Stimulated activated naive CD4-positive, alpha-beta T cell (primary cell): ENCODE results near the gene SORCS2.

ENCODE experiments used
- DNase-seq, 6 experiments: peaks; one replicate each; lab custom pipeline; 2025; lab: John Stamatoyannopoulos, UW

Gene SORCS2

DNA sequence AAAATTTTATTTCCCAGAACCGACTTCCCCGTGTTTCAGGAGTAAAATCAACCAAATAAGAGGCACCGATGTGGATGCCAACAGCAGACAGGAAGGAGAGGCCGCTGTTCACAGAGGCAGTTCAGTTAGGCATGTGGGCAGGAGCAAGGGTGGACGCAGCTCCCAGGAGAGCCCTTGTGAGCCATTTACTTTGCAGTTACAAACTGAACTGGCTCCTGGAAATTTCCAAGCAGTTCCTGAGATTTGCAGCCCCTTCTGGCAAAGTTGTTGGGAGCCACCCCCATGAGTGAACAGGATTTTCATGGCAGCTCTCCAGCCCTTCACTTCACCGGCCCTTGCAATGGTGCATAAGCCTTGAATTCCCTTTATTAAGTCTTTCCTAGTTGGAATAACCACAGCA is 558.2 kb downstream of the SORCS2 start:
- no peak for DNase-seq

DNA sequence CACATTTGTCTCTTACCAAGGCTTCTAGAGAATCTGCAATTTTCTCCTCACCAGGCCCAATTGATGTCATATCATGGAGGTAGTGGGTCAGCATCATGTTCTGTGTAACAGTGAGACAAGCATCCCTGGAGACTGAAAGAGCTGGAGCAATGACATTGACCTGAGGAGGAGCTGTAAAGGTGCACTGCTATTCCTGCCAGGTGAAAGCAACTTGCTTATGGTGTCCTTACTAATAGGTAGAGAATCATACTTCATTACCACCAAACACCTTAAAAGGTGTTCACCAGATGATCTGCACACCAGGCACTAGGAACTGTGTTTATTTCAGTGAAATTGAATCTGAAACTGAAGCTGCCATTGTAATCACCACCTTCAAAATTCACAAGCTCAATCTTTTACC is 558.6 kb downstream of the SORCS2 start:
- no peak for DNase-seq

DNA sequence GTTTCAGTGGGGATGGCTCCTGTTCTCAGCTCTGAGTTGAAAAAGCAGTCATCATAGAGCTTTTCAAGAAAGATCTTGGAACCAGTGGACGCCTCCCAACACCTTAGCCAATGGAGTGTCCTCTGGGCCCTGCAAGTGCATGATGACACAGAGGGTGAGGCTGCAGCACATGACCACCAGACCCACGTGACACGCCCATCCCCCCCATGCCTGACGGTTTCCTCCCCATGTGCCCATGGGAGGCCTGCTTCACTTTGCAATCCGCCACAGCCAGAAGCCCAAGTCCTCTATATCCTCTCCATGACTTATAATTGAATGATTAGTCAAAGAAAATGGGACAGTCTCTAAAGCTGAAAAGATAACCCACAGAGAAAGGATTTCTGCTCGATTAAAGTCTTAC is 560.3 kb downstream of the SORCS2 start:
- DNase-seq = no peak

DNA sequence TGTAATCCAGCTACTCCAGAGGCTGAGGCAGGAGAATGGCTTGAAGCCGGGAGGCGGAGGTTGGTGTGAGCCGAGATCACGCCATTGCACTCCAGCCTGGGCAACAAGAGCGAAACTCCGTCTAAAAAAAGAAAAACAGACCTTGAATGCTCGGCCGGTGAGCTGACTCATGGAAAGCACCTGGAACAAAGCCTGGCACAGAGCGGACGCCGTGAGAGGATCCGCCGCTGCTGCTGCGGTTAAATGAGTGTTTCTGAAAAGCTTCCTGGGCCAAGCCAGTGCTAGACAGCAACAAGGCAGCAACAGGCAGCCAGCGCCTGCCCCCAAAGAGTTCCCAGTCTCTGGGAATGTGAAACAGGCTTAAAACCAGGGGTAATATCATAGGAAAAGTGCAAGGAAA is 560.9 kb downstream of the SORCS2 start:
- DNase-seq = no peak

DNA sequence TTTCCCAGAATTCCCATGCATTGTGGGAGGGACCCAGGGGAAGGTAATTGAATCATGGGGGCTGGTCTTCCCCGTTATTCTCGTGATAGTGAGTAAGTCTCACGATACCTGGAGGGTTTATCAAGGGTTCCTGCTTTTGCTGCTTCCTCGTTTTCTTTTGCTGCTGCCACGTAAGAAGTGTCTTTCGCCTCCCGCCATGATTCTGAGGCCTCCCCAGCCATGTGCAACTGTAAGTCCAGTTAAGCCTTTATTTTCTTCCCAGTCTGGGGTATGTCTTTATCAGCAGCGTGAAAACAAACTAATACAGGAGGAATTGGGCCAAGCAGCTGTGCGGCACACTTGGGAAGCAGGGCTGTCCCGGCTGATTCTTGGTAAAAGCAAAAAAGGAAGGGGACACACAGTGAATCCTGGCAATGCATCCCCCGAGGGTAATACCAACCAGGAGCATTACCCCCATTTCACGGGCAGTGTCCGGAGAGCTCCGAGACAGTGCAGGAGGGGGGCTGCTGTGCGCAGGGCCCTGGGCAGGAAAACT is 561.7 kb downstream of the SORCS2 start:
- no peak for DNase-seq

DNA sequence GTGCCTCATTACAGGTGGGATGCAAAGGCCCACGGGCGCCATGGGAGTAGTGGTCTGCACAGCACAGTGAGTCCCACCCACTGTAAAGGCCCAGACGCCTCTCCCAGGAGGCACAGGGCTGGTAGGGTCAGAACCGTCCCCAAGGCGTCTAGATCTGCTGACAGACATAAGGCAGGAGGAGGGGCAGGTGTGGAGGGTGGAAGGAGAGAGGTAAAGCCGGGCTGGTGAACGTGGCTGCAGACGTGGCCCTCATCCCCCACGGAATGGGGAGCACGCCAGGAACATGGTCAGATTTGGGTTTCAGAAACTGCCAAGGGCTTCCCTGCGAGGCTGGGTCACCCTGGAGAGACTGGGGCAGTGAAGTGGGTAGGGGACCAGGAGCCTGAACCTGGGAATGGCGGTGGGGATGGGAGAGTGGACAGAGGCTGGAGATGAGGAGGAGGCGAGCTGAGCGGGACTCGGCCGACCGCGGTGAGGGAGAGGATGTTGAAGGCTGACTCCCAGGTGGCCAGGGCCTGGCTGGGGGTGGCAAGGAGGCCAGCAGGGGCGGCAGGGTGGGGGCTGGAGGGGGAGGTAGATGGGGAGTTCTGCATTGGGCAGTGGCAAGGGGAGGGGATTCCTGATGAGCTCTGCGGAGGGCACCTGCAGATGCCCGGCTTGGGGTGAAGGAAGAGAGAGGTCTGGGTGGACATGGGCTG is 562.4 kb downstream of the SORCS2 start:
- DNase-seq = no peak

DNA sequence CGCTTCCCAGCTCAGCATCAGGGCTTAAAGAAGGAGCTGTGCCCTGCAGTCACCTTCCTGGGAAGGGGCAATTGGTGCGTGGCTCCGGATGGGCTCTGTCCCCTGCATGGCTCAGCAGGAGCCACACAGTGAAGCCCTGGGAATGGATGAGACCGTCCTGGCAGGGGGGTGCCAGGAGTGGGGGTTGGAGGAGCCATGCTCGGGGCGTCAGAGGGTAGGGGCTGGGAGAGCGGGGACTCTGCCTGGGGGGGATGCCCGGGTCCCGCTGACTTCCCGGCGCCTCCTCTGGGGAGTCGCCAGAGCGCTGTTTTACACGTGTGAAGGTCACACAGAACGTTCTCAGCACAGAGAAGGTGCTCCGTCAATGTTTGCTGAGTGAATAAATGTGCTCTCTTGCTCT is 563.2 kb downstream of the SORCS2 start:
- DNase-seq = no peak

DNA sequence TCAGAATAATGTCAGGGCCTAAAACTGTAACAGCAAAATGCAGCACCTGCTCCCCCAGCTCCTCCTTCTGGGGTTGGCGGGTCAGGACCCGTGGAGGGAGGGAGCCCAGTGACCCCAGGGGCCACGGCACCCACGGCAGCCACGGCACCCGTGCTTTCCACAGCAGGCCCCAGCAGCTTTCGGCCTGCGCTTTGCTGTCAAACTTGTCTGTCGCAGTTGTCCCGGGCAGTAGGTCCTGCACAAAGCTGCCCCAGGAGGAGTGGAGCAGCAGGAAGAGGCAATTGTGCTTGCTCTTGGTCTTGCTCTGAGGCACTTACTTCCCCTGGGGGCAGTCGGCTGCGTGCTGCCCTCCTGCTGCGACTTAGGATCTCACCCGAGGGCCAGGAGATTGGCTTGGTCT is 563.7 kb downstream of the SORCS2 start:
- DNase-seq = no peak

DNA sequence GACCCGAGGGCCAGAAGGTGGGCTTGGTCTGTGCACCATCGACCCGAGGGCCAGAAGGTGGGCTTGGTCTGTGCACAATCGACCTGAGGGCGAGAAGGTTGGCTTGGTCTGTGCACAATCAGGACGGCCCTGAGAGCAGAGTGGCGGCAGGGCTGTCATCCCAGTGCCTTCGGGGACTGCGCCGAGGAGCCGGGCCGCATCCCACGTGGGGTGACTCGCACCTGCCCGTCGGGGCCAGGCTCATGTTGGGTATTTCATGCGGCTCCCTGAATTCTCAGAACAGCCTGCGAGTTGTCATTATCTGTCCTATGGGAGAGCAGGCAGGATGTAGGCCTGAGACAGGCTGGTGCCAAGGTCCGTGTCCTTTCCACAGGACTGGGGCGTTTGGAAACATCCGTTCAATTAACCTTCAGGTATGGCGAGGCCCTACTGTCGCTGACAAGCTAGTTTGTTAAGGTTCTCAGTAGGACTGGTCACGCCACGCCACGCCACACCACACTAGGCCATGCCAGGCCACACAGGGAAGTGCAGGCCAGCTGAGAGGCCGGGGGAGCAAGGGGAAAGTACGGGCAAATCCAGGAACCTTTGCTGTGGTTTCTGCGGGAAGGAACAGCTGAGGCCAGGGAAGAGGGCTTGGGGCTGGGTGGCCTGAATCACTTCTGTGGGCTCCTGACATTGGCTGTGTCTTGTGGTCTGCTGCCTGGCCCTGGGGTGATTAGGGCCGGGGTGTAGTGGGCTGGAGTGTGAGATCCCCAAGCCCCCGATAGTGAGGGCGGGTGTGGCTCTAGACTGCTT is 564.4 kb downstream of the SORCS2 start:
- DNase-seq = no peak

DNA sequence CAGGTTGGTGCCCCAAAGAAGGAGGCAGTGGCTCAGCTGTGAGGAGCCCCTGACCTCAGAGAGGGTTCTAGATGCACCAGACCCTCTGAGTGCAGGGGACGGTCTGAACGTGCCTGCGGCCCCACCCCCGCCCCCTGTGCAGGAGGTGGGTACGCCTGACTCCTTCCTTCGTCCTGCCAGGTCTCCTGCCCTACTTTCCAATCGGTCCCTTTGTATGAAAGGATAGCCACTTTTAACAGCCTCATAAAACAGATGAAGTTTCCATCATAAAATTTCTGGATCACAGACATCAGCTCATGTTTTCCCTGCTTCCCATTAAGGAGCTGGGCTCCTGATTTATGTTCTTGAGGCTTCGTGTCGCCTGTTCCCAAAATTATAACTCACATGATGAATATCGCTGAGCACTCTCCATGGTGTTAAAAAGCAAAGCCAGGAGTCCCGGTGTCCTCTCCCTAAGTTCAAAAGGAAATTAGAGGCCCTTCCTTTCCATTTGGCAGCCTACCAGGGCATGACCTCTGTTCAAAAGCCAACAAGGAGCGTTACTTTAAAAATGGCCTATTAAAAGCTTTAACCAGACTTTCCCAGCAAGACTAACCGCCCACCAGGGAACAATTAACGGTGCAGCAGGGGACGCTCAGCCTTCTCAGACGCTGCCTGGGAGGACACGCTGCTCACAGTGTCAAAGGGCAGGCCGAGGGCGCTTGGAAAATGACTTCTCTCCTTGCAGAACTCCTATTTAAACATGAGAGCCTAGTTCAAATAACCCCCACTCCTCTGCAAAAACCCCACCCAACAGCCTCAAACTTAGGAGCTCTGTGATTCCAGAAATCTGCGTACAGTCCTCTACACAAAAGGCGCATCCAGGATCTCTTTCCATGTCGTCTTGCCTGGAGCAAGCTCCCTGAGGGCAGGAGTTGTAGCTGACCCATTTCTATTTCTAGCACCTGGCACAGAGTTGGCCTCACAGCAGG is 565.4 kb downstream of the SORCS2 start:
- no peak for DNase-seq

DNA sequence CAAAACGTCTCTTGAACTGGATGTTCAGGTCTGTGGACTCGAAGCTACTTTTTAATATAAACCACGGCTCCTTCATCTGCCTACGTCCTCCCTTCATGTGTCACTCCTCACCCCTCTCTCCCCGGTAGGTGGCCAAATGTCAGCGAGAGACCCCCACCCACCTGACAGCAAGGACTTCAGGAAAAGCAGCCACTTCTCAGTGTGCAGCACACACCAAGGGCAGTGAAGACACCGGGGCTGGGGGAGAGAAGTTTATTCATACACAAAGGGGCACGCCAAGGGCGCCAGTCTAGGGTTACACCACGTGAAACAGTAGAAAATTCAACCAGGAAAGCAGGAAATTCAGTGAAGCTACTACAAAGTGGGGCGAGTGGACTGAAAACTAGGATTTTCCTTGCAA is 566.1 kb downstream of the SORCS2 start:
- DNase-seq = no peak

DNA sequence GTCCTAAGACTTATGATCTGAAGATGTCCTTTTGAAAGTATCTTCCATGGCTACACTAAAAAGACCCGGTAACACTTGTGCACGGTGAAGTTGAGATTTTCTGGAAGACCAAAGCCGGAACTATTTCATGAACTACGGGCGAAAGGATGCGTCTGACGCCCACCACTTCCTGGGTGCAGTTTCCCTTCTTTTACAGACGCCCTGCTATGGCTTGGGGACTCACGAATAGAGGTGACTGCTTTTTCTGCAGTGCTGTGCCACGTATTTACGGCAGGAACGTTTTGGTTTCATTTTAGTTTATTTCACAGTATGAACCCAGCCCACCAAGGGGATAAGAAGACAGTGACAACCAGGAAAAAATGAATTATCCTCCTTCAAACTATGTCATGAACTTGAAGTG is 566.9 kb downstream of the SORCS2 start:
- DNase-seq = peak; percentile 2 to 80 (median 62)

DNA sequence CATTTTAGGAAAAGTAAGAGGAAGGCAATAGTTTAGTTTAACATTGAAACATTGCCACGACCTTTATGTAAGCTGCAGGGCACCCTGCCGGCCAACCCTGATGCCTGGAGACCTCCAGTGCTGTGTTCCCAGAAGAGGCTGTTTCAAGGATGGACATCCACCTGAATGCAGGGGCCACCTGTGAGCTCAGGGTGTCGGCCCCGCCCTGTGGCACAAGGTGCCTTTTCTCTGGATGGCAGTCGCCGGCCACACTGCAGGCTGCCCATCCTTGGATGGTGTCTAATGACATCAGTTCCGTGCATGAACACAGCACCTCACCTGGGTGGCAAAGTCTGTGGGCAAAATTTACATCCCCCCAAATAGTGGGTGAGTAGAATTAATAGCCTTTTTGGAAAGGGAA is 567.3 kb downstream of the SORCS2 start:
- DNase-seq = no peak

DNA sequence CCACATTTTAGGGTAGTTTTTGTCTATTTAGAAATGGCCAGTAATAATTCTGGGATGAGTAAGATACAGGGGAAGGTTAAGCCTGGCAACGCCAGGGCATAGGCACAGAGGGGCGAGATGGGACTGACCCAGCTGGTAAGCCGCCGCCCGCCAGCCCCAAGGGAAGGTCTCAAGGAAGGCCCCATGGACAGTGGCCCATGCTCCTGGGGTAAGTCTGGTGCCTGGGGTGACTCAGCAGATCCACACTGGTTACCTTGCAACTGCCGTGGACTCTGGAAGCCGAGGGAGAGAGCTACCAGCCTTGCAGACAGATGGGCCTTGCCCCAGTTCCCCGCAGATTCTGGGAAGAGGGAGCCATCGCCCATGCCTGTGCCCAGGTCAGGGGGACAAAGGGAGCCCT is 567.9 kb downstream of the SORCS2 start:
- no peak for DNase-seq

DNA sequence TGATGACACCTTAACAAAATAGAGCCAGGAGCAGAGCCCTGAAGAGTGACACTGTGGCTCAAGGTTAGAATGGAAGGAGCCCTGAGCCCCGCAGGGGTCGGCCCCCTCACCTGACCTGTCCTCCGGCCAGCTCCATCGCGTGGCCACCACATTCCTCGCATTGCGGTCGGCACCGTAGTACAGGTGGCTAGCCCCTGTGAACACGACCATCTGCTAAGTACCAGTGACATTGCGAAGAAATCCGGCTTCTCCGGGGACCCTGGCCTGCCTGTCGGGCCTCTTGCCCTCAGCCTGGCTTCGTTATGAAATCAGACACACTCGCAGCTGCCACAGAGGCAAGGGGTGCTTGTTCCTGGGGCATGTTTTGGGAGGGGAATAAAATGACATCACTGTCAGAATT is 568.4 kb downstream of the SORCS2 start:
- DNase-seq = no peak

DNA sequence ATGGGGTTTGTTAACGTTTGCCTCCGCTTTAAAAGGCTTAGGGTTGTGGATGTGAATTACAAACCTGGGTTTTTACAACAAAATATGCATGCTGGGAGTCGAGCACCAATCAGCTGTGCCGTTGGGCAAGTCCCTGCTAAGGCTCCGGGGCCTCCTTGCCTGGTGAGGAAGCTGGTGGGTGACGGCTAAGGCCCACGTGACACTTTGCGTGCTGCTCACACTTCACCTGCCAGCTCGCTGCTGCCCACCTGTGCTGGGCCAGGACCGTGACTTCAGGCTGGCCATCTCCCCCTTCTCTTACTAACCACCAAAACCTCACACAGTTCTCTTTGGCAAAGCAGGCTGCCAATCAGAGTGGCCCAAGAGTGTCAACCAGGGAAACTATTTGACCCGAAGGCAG is 569.0 kb downstream of the SORCS2 start:
- no peak for DNase-seq

DNA sequence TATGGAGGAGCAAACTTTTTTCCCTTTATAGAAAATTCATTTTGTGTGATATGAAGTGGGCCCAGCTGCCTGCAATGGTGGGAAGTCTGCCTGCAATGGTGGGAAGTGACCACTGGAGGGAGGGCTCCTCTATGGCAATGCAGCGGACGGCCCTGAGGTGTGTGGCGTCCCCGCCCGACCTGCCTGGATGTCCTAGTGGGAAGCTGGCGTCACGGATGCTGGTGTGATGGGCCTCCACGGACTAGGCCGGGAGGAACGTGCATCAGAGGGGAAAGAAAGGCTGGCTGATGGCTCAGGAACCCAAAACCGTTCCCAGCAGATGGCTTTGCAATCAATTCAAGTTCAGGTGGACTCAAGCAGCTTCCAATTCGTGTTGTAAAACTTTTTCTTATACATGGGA is 569.4 kb downstream of the SORCS2 start:
- DNase-seq = peak in 5 of 6 experiments; percentile 17 to 53 (median 40)

DNA sequence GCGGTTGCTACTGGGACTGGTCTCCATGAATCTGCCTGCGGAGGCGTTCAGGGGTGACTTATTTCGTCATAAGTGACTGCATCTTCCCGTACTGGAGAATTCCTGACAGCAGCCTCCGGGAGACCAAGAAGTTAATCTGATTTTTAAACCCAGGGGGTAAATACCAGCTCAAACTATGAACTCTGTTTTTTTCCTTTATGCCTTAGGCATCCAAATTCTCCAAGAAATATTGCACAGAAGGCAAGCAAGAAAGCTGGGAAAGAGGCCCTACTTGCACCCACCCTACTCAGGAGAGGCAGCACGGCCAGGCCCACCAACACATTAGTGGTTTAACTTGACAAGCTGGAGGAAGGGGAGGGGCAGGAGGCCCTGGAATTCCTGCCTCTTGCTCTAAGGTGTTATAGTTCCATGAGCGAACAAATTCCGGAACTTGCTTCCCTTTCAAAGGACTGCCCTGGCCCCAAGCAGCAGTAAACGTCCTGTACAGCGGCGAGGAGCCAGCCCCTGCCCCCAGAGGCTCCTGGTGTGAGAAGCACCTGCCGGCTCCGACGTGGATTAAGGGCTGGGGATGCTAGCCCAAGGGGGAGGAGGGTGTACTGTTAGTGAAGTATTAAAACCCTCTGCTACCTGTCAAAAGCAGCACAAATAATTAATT is 570.2 kb downstream of the SORCS2 start:
- no peak for DNase-seq

DNA sequence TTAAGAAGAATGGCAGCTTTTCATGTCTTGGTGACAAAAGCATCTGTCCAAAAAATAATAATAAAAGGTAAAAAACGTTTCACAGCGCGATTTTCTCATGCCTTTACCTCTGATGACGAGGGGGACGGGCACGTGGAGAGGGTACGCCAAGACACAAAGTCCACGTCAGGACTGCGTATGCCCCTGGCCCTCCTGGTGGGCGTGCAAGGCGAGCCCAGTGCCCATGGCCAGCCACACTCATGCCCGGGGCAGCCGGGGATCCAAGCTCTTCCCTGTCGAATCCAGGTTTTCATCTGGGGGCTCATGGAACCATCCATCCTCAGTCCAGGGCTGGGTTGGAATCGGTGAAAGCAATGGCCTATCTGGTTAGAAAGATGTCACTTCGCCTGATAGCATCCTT is 570.8 kb downstream of the SORCS2 start:
- DNase-seq = no peak

DNA sequence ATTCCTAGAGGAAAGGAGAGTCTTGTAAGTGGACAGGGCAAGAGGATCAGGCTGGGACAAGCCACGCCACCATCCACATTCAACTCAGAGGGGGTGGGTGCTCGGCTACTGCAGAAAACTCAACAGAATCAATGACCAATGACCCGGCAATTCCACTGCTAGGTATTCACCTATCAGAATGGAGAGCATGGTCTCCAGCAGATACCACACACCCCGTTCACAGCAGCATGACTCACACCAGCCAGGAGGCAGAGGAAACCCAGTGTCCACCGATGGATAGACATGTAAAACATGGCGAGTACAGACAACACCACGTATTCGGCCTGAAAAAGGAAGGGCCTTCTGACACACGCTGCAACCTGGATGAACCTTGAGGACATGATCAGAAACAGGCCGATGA is 571.5 kb downstream of the SORCS2 start:
- DNase-seq = no peak

DNA sequence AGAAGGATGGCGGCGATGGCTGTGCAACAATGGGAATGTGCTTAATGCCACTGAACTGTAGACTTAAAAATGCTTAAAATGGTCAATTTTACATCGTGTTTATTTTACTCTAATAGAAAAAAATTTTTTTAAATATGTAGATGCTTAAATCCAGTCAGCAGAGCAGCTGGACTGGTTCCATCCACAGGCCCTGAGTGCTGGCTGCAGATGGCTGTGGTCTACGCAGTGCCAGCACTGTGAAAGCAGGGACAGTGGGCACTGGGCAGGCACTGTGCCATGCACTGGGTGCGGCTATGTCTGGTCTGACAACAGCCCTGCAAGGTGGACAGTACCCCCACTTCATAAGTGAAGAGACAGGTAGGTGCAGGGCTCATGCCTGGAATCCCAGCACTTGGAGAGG is 572.1 kb downstream of the SORCS2 start:
- no peak for DNase-seq

DNA sequence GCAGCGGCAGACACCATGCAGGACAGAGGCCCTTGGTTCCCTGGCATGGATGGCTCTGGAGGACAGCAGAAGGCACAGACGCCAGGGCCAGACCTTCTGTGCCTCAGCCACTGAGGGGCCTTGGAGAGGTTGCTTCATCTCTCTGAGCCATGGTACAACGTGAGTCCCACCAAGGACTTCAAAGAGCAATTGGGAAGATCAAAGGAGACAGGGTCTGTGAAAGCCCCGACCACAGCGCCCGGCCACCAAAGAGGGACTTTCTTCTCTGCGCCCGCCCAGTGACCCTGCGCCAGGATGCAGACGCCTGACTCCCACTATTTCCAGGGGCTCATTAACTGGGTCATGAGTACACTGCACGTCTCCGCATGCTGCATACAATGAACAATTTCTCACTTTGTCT is 573.3 kb downstream of the SORCS2 start:
- DNase-seq = no peak
